K562 (cell line): ENCODE data around the gene NFATC2. TPM values are rescaled to one million over a fixed set of nuclear protein-coding genes. Genes with fewer than 3 reads are reported as not detected.

Experiments used
- FOXA3 ChIP-seq, 2 experiments: fragments of 450-650 bp in 1 of 2; sonication (generic) in 1 of 2; formaldehyde crosslinking; IDR thresholded peaks in 1 of 2; conservative IDR thresholded peaks in 1 of 2; 2 replicates each; pipeline versions ENCODE4 v1.4.0 to v1.8.0; 2020 to 2022; ENCODE audit warnings: mild to moderate bottlenecking in 2 of 2, missing genetic modification reagents in 1 of 2
- HCFC1 ChIP-seq: IDR thresholded peaks from 2 replicates; pipeline ENCODE4 v1.6.1; 2012; ENCODE audit warnings: low read depth, low read length, improper control_type of control experiment
- MECOM ChIP-seq: fragments of 250-450 bp; sonication (Bioruptor Pico); IDR thresholded peaks from 2 replicates; pipeline ENCODE4 v1.8.0; 2022; ENCODE audit warnings: inconsistent platforms
- NFE2L1 ChIP-seq: fragments of 450-650 bp; IDR thresholded peaks from 2 replicates; pipeline ENCODE4 v1.6.1; 2016; ENCODE audit warnings: missing genetic modification characterization, low read depth, mild to moderate bottlenecking, missing compliant biosample characterization, moderate library complexity, borderline replicate concordance
- NR2C1 ChIP-seq, 2 experiments: fragments of 450-650 bp; IDR thresholded peaks; 2 replicates each; pipeline ENCODE4 v1.6.1; 2017; ENCODE audit warnings: mild to moderate bottlenecking in 2 of 2, antibody characterized with exemption in 1 of 2, inconsistent platforms in 1 of 2, missing compliant biosample characterization in 1 of 2, missing genetic modification characterization in 1 of 2
- SIN3B ChIP-seq: fragments of 450-650 bp; IDR thresholded peaks from 2 replicates; pipeline ENCODE4 v1.6.1; 2017; ENCODE audit warnings: low read depth, mild to moderate bottlenecking, moderate library complexity
- TAF15 ChIP-seq: fragments of 200-400 bp; formaldehyde crosslinking; IDR thresholded peaks from 2 replicates; pipeline ENCODE4 v1.6.1; 2017; ENCODE audit warnings: mild to moderate bottlenecking, low read depth, low read length, moderate library complexity
- WHSC1 ChIP-seq: IDR thresholded peaks from one replicate; pipeline ENCODE4 v1.6.1; 2012; ENCODE audit warnings: low read length, control low read depth, inconsistent platforms
- ZFP36 ChIP-seq: fragments of 150-350 bp; IDR thresholded peaks from 2 replicates; pipeline ENCODE4 v1.6.1; 2018; ENCODE audit warnings: low read length, low read depth; ENCODE audit not compliant: partially characterized antibody
- ZKSCAN1 ChIP-seq: fragments of 150-350 bp; IDR thresholded peaks from 2 replicates; pipeline ENCODE4 v1.6.1; 2016; ENCODE audit warnings: low read depth, low read length
- ZNF696 ChIP-seq: fragments of 250-450 bp; sonication (Bioruptor Pico); conservative IDR thresholded peaks from 2 replicates; pipeline ENCODE4 v1.4.0; 2020; ENCODE audit warnings: mild to moderate bottlenecking, moderate library complexity
- ZNF75A ChIP-seq: fragments of 450-650 bp; formaldehyde crosslinking; IDR thresholded peaks from 2 replicates; pipeline ENCODE4 v1.4.0; 2020; ENCODE audit warnings: mild to moderate bottlenecking
- polyA plus RNA-seq, 8 experiments: library from polyadenylated mRNA; depleted of rRNA in 4 of 8; stranded (reverse) in 5 of 8; unstranded in 3 of 8; fragments of >200 nt; fragmentation: Nextera tagmentation in 2 of 8; fragmentation: Illumina TruSeq in 1 of 8; extraction: Ambion mirVana in 2 of 8; extraction: Trizol in 1 of 8; gene quantifications; 2 replicates each; pipeline versions ENCODE4 v1.2.1 to v1.2.3, GENCODE V29; 2011 to 2014; ENCODE audit warnings: inconsistent platforms in 1 of 8, missing spikeins in 1 of 8
- total RNA-seq, 7 experiments: library from RNA; depleted of rRNA in 6 of 7; stranded (reverse); fragments of >200 nt in 6 of 7; fragmentation: Illumina TruSeq in 2 of 7; extraction: Trizol in 2 of 7; gene quantifications; 2 replicates each; pipeline versions ENCODE4 v1.2.1 to v1.2.3, GENCODE V29; 2011 to 2021; ENCODE audit warnings: low replicate concordance in 1 of 7
- TF ChIP-seq, protein P1 (sequence below): fragments of 450-650 bp; formaldehyde crosslinking; IDR thresholded peaks from 2 replicates; pipeline ENCODE4 v1.4.0; 2020; ENCODE audit warnings: mild to moderate bottlenecking
- TF ChIP-seq, protein P2 (sequence below): fragments of 250-450 bp; sonication (Bioruptor Pico); IDR thresholded peaks from 2 replicates; pipeline ENCODE4 v1.8.0; 2022; ENCODE audit warnings: moderate library complexity, mild to moderate bottlenecking, inconsistent platforms
- TF ChIP-seq, protein P3 (sequence below): fragments of 450-650 bp; conservative IDR thresholded peaks from 2 replicates; pipeline ENCODE4 v1.6.1; 2016; ENCODE audit warnings: missing genetic modification characterization, low read depth, mild to moderate bottlenecking, missing compliant biosample characterization, moderate library complexity
- TF ChIP-seq, protein P4 (sequence below): fragments of 450-650 bp; IDR thresholded peaks from 2 replicates; pipeline ENCODE4 v1.6.1; 2016; ENCODE audit warnings: missing biosample characterization, missing genetic modification characterization
- TF ChIP-seq, protein P5 (sequence below), 2 experiments: IDR thresholded peaks; 2 replicates each; pipeline ENCODE4 v1.6.1; 2011; ENCODE audit warnings: borderline replicate concordance in 1 of 2, control low read depth in 1 of 2, low read depth in 1 of 2, low read length in 1 of 2, mild to moderate bottlenecking in 1 of 2, mixed read lengths in 1 of 2, moderate library complexity in 1 of 2; ENCODE audit not compliant: insufficient read depth in 1 of 2, insufficient read length in 1 of 2, poor library complexity in 1 of 2, severe bottlenecking in 1 of 2; ENCODE audit errors: extremely low read depth in 1 of 2
- TF ChIP-seq, protein P6 (sequence below): fragments of 200-400 bp; formaldehyde crosslinking; IDR thresholded peaks from 2 replicates; pipeline ENCODE4 v1.6.1; 2017; ENCODE audit warnings: mild to moderate bottlenecking, low read depth, low read length, moderate library complexity

NFATC2 gene
- total and polyA plus RNA-seq, 9 of the 15 experiments (the other 6 are each of a cell fraction or from before 2014, with no cell fraction given) = 1.9 to 11.2 (median 3.0) TPM

DNA sequence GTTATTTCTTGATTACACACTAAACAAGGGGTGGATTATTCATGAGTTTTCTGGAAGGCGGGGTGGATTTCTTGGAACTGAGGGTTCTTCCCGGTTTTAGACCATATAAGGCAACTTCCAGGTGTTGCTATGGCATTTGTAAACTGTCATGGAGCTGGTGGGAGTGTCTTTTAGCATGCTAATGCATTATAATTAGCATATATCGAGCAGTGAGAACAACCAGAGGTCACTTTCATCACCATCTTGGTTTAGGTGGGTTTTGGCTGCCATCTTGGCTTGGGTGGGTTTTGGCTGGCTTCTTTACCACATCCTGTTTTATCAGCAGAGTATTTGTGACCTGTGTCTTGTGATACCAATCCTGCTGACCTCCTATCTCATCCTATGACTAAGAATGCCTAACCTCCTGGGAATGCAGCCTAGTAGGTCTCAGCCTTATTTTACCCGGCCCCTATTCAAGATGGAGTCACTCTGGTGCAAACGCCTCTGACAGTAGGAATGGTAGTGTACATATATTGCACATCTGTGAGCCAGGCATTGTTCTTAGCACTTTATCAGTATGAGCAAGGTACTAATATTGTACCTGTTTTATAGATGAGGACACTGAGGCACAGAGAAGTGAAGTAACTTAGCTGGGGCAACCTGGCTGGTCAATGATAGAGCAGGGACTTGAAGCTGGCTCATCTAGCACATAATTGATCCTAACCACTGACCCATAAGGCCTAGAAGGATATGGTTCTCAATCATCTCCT, 203.7 kb downstream of the NFATC2 start (continued):
- TF ChIP-seq NR2C1 (IDR thresholded peaks at IDR 0.05) (peak; percentile 38; the same call in 1 of the 2 replicates), NR2C1 (tag; IDR thresholded peaks at IDR 0.05) (peak; percentile 97), ZNF696 (CRISPR knock-in tag) (peak; percentile 93), FOXA3 (CRISPR knock-in tag; conservative IDR thresholded peaks at IDR 0.05 in 1 of 2, IDR thresholded peaks at IDR 0.05 in 1 of 2) (peak in 1 of 2 experiments; percentile 82; a peak in 2 of 4 replicates), HCFC1 (no peak), NFE2L1 (tag) (peak; percentile 80), ZKSCAN1 (peak; percentile 74; the same call in 1 of the 2 replicates), ZFP36 (peak; percentile 59), ZNF75A (CRISPR knock-in tag) (peak; percentile 96), WHSC1 (no peak), MECOM (CRISPR knock-in tag) (peak; percentile 99), SIN3B (no peak), TAF15 (no peak)
- TF ChIP-seq, protein P1, sequence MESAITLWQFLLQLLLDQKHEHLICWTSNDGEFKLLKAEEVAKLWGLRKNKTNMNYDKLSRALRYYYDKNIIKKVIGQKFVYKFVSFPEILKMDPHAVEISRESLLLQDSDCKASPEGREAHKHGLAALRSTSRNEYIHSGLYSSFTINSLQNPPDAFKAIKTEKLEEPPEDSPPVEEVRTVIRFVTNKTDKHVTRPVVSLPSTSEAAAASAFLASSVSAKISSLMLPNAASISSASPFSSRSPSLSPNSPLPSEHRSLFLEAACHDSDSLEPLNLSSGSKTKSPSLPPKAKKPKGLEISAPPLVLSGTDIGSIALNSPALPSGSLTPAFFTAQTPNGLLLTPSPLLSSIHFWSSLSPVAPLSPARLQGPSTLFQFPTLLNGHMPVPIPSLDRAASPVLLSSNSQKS = peak; percentile 98
- TF ChIP-seq, protein P2, sequence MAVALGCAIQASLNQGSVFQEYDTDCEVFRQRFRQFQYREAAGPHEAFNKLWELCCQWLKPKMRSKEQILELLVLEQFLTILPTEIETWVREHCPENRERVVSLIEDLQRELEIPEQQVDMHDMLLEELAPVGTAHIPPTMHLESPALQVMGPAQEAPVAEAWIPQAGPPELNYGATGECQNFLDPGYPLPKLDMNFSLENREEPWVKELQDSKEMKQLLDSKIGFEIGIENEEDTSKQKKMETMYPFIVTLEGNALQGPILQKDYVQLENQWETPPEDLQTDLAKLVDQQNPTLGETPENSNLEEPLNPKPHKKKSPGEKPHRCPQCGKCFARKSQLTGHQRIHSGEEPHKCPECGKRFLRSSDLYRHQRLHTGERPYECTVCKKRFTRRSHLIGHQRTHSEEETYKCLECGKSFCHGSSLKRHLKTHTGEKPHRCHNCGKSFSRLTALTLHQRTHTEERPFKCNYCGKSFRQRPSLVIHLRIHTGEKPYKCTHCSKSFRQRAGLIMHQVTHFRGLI (CRISPR knock-in tag) = peak; percentile 99
- TF ChIP-seq, protein P3, sequence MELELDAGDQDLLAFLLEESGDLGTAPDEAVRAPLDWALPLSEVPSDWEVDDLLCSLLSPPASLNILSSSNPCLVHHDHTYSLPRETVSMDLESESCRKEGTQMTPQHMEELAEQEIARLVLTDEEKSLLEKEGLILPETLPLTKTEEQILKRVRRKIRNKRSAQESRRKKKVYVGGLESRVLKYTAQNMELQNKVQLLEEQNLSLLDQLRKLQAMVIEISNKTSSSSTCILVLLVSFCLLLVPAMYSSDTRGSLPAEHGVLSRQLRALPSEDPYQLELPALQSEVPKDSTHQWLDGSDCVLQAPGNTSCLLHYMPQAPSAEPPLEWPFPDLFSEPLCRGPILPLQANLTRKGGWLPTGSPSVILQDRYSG (tag) = peak; percentile 100
- TF ChIP-seq, protein P4, sequence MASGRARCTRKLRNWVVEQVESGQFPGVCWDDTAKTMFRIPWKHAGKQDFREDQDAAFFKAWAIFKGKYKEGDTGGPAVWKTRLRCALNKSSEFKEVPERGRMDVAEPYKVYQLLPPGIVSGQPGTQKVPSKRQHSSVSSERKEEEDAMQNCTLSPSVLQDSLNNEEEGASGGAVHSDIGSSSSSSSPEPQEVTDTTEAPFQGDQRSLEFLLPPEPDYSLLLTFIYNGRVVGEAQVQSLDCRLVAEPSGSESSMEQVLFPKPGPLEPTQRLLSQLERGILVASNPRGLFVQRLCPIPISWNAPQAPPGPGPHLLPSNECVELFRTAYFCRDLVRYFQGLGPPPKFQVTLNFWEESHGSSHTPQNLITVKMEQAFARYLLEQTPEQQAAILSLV (tag) = peak; percentile 100
- TF ChIP-seq, protein P5, sequence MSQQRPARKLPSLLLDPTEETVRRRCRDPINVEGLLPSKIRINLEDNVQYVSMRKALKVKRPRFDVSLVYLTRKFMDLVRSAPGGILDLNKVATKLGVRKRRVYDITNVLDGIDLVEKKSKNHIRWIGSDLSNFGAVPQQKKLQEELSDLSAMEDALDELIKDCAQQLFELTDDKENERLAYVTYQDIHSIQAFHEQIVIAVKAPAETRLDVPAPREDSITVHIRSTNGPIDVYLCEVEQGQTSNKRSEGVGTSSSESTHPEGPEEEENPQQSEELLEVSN (IDR thresholded peaks at IDR 0.05; ENCODE audit: borderline replicate concordance in 1 of 2, extremely low read depth in 1 of 2, insufficient read depth in 1 of 2, insufficient read length in 1 of 2, low read depth in 1 of 2, low read length in 1 of 2, poor library complexity in 1 of 2, severe bottlenecking in 1 of 2) = no peak
- TF ChIP-seq, protein P6, sequence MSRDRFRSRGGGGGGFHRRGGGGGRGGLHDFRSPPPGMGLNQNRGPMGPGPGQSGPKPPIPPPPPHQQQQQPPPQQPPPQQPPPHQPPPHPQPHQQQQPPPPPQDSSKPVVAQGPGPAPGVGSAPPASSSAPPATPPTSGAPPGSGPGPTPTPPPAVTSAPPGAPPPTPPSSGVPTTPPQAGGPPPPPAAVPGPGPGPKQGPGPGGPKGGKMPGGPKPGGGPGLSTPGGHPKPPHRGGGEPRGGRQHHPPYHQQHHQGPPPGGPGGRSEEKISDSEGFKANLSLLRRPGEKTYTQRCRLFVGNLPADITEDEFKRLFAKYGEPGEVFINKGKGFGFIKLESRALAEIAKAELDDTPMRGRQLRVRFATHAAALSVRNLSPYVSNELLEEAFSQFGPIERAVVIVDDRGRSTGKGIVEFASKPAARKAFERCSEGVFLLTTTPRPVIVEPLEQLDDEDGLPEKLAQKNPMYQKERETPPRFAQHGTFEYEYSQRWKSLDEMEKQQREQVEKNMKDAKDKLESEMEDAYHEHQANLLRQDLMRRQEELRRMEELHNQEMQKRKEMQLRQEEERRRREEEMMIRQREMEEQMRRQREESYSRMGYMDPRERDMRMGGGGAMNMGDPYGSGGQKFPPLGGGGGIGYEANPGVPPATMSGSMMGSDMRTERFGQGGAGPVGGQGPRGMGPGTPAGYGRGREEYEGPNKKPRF = no peak
